HCT116 (cell line): ENCODE measurements around the gene RPL35A. TPM values are rescaled to one million over a fixed set of nuclear protein-coding genes. Genes with fewer than 3 reads are reported as not detected.
A peak's percentile ranks its signal among the peaks of the same experiment; 100 is the strongest.

Experiments used
- ATAC-seq: fragments of 200-7000 bp; cut with Tn5 transposase; 2 replicates; pipeline ENCODE4 v1.9.1; 2020; ENCODE audit warnings: mild to moderate bottlenecking, moderate library complexity
- BruUV-seq: library from RNA; stranded (reverse); fragments of 400-500 nt; replicated peaks from 2 replicates; lab custom pipeline; 2021; lab: Mats Ljungman, UMichigan
- CTCF ChIA-PET: fragments of 300-600 bp; sonication (Branson Sonifier 250); formaldehyde crosslinking; loops from one replicate; lab custom pipeline; 2021; ENCODE audit warnings: antibody characterized with exemption; lab: Charles Lee
- POLR2A ChIA-PET: fragments of 300-600, 350-600 bp; sonication (Branson Sonifier 250); formaldehyde crosslinking; loops from one replicate; lab custom pipeline; 2021; ENCODE audit warnings: antibody characterized with exemption; lab: Charles Lee
- RAD21 ChIA-PET, 2 experiments: fragments of 300-600 bp; sonication (Branson Sonifier 250); formaldehyde crosslinking; loops; one replicate each; lab custom pipeline; 2023; ENCODE audit warnings: low total read pairs in 2 of 2; ENCODE audit not compliant: uncharacterized antibody in 2 of 2, unreplicated experiment in 2 of 2, low non-redundant PET in 1 of 2; lab: Charles Lee
- DNase-seq: peaks from one replicate; pipeline ENCODE4 v3.0.0-alpha.2; 2010; ENCODE audit warnings: low read depth, low spot score
- H2AFZ ChIP-seq: fragments of 200-600 bp; shearing (Covaris generic), sonication (generic); 2 replicates; pipeline ENCODE4 v1.6.1; 2017; ENCODE audit warnings: low read depth, mixed run types, mixed read lengths, antibody characterized with exemption, low read length; ENCODE audit not compliant: poor library complexity, severe bottlenecking
- H3K27ac ChIP-seq: 2 replicates; pipeline ENCODE4 v1.5.1; 2012; ENCODE audit warnings: low read depth, low read length
- H3K27me3 ChIP-seq: fragments of 200-600 bp; sonication (generic); 2 replicates; pipeline ENCODE4 v1.6.1; 2016; ENCODE audit warnings: mixed run types, low read length, mixed read lengths; ENCODE audit not compliant: insufficient read depth
- H3K36me3 ChIP-seq, 2 experiments: fragments of 200-500 bp in 1 of 2; fragments of 200-600 bp in 1 of 2; sonication (Bioruptor generic) in 1 of 2; sonication (generic) in 1 of 2; 2 replicates each; pipeline versions ENCODE4 v1.5.1 to v1.6.1; 2014 to 2016; ENCODE audit warnings: low read length in 2 of 2, inconsistent platforms in 1 of 2, mixed read lengths in 1 of 2, mixed run types in 1 of 2; ENCODE audit not compliant: insufficient read depth in 2 of 2, control insufficient read depth in 1 of 2
- H3K4me1 ChIP-seq, 2 experiments: fragments of 200-600 bp in 1 of 2; sonication (generic) in 1 of 2; 2 replicates each; pipeline versions ENCODE4 v1.5.1 to v1.6.1; 2012 to 2017; ENCODE audit warnings: low read length in 2 of 2, inconsistent platforms in 1 of 2, mild to moderate bottlenecking in 1 of 2, mixed read lengths in 1 of 2, mixed run types in 1 of 2, moderate library complexity in 1 of 2; ENCODE audit not compliant: insufficient read depth in 2 of 2, control insufficient read depth in 1 of 2
- H3K4me2 ChIP-seq: fragments of 200-600 bp; sonication (generic); 2 replicates; pipeline ENCODE4 v1.6.1; 2017; ENCODE audit warnings: mixed run types, low read length, mixed read lengths
- H3K4me3 ChIP-seq, 2 experiments: fragments of 200-600 bp in 1 of 2; sonication (generic) in 1 of 2; replicated peaks in 1 of 2; 2 replicates each; pipeline ENCODE4 v1.5.1; 2011 to 2016; ENCODE audit warnings: low read length in 2 of 2, control low read depth in 1 of 2, low read depth in 1 of 2, mild to moderate bottlenecking in 1 of 2, mixed read lengths in 1 of 2, mixed run types in 1 of 2
- H3K79me2 ChIP-seq: fragments of 200-600 bp; sonication (generic); 2 replicates; pipeline ENCODE4 v1.6.1; 2017; ENCODE audit warnings: mild to moderate bottlenecking, mixed run types, low read length, moderate library complexity, mixed read lengths; ENCODE audit not compliant: insufficient read depth
- H3K9ac ChIP-seq: fragments of 200-600 bp; sonication (generic); 2 replicates; pipeline ENCODE4 v1.6.1; 2016; ENCODE audit warnings: low read length, mixed read lengths
- H3K9me2 ChIP-seq: fragments of 200-600 bp; sonication (generic), shearing (Covaris generic); 2 replicates; pipeline ENCODE4 v1.6.1; 2017; ENCODE audit warnings: mixed run types, mild to moderate bottlenecking, moderate library complexity; ENCODE audit not compliant: insufficient read depth
- H3K9me3 ChIP-seq, 2 experiments: fragments of 200-500 bp in 1 of 2; fragments of 200-600 bp in 1 of 2; sonication (Bioruptor generic) in 1 of 2; sonication (generic) in 1 of 2; 2 replicates each; pipeline ENCODE4 v1.6.1; 2014 to 2017; ENCODE audit warnings: low read length in 2 of 2, mixed read lengths in 2 of 2, inconsistent platforms in 1 of 2, low read depth in 1 of 2, mild to moderate bottlenecking in 1 of 2, mixed run types in 1 of 2, moderate library complexity in 1 of 2; ENCODE audit not compliant: control insufficient read depth in 1 of 2, insufficient read depth in 1 of 2
- H4K20me1 ChIP-seq: fragments of 200-600 bp; sonication (generic), shearing (Covaris generic); 2 replicates; pipeline ENCODE4 v1.6.1; 2017; ENCODE audit warnings: mixed run types, mild to moderate bottlenecking, moderate library complexity; ENCODE audit not compliant: insufficient read depth
- CBX3 ChIP-seq: IDR thresholded peaks from 2 replicates; pipeline ENCODE4 v1.6.1; 2012; ENCODE audit warnings: low read depth
- CEBPB ChIP-seq: IDR thresholded peaks from 2 replicates; pipeline ENCODE4 v1.6.1; 2012; ENCODE audit warnings: low read depth
- ELF1 ChIP-seq: IDR thresholded peaks from 2 replicates; pipeline ENCODE4 v1.6.1; 2012; ENCODE audit warnings: low read depth, borderline replicate concordance
- EZH2phosphoT487 ChIP-seq: fragments of 200-600 bp; IDR thresholded peaks from 2 replicates; pipeline ENCODE4 v1.6.1; 2018; ENCODE audit warnings: antibody characterized with exemption, borderline replicate concordance
- FOSL1 ChIP-seq: IDR thresholded peaks from 2 replicates; pipeline ENCODE4 v1.6.1; 2012; ENCODE audit warnings: low read depth
- JUND ChIP-seq: IDR thresholded peaks from 2 replicates; pipeline ENCODE4 v1.6.1; 2012
- POLR2A ChIP-seq: IDR thresholded peaks from 2 replicates; pipeline ENCODE4 v1.7.0; 2011; ENCODE audit warnings: borderline replicate concordance; ENCODE audit not compliant: insufficient read depth, insufficient read length; ENCODE audit errors: extremely low read depth
- POLR2AphosphoS5 ChIP-seq: IDR thresholded peaks from 2 replicates; pipeline ENCODE4 v1.6.1; 2011; ENCODE audit warnings: mild to moderate bottlenecking, low read depth, low read length, moderate library complexity
- RAD21 ChIP-seq: IDR thresholded peaks from 2 replicates; pipeline ENCODE4 v1.6.1; 2012; ENCODE audit warnings: low read depth, mild to moderate bottlenecking
- SIN3A ChIP-seq: IDR thresholded peaks from 2 replicates; pipeline ENCODE4 v1.6.1; 2012; ENCODE audit warnings: low read depth
- TCF7L2 ChIP-seq: IDR thresholded peaks from 2 replicates; pipeline ENCODE4 v1.7.0; 2011; ENCODE audit warnings: borderline replicate concordance, inconsistent platforms; ENCODE audit not compliant: insufficient read depth, insufficient read length; ENCODE audit errors: extremely low read depth
- ZFX ChIP-seq: fragments of 450-650 bp; IDR thresholded peaks from 2 replicates; pipeline ENCODE4 v1.6.1; 2017
- ZNF274 ChIP-seq: fragments of 200-500 bp; sonication (Bioruptor generic); IDR thresholded peaks from 2 replicates; pipeline ENCODE4 v1.6.1; 2014; ENCODE audit warnings: mild to moderate bottlenecking, low read depth, low read length, inconsistent platforms
- intact Hi-C: fragments of 100-400 bp; cut with micrococcal nuclease; formaldehyde crosslinking; loops from 2 replicates; pipeline ENCODE4 v1.10.0; 2022
- total RNA-seq: library from RNA; stranded (reverse); gene quantifications from one replicate; pipeline ENCODE4 v1.2.1, GENCODE V29; 2021; ENCODE audit not compliant: unreplicated experiment
- TF ChIP-seq, protein P1 (sequence below): IDR thresholded peaks from 2 replicates; pipeline ENCODE4 v1.6.1; 2012
- TF ChIP-seq, protein P2 (sequence below): IDR thresholded peaks from 2 replicates; pipeline ENCODE4 v1.6.1; 2012; ENCODE audit warnings: low read depth
- TF ChIP-seq, protein P3 (sequence below): IDR thresholded peaks from 2 replicates; pipeline ENCODE4 v1.6.1; 2011; ENCODE audit warnings: mild to moderate bottlenecking, low read length, moderate library complexity; ENCODE audit not compliant: insufficient replicate concordance; ENCODE audit errors: extremely low read depth
- TF ChIP-seq, protein P4 (sequence below): IDR thresholded peaks from 2 replicates; pipeline ENCODE4 v1.6.1; 2012

RPL35A gene
- total RNA-seq, 1 experiment from 2014 or later: 1,465 TPM

DNA sequence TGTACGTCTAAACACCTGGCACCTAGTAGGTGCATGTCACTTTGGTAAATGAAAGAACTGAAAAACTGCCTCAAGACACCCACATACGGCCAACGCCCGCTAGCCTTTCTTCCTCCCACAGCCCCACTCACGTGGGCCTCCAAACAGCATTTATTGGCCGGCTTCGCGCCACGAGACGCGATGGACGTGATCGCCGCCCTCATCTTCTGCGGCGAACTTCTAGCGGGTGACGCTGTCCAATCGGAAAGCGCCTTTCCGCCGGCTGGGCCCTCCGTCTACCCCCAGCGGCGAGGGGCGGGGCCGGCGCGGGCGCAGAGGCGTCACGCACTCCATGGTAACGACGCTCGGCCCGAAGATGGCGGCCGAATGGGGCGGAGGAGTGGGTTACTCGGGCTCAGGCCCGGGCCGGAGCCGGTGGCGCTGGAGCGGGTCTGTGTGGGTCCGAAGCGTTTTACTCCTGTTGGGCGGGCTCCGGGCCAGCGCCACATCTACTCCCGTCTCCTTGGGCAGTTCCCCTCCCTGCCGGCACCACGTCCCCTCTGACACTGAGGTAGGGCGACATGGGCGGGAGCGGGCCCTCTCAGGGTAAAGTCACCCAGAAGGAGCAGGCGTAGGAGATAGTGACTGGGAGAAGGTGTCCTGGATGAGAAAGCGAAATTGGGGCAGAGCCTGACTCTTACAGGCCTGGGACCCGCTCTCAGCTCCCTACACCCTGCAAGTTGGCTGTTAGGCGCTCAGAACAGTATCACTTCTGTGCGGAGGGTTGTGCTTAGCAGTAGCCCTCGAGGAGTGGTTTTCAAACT, 10.1 kb downstream of the RPL35A start, which contains the start of gene LMLN (continued):
- TF ChIP-seq ZNF274 (no peak), POLR2AphosphoS5 (peak; percentile 85), POLR2A (peak; percentile 69), CBX3 (no peak)

DNA sequence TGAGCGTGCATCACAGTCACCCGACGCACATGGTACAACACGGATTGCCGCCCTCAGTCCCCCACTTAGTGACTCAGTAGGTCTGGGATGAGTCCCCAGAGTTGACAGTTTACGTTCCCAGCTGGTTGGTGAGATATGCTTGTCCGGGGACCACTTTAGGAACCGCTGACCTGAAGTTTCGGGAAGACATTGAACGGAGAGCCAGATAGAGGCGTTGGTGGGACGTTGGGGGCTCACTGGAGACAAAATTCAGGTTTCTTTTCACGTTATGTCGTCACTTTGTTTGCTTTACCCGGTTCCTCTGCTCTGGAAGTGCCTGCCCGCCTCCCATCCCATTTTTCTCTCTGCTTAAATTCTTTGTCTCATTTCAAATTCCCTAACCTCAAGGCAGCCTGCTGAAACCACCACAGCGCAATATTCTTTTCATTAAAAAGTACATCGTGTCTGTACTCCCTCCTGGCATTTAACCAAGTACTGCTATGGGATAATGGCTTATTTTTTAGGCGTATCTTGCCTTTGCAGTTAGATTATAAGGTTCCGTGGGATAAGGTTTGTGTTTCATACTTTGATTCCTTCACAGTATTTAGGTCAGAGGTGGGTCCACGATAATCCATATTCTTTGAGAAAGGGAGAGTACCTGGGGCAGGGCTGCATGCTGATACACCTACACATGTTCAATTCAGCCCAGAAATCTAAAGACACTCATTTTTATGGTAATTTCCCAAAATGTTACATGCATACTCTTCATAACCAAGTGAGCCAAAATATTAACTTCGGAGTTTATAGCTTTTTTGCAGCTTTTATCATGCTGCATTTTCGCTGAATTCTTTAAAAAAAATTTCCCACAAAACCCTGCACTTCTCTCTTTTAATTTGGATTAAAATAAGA, 10.9 kb downstream of the RPL35A start:
- no TSS peak for BruUV-seq
- CTCF ChIA-PET: no interaction called here
- peaks cover 5% of the 10 kb centered on the region; the same call in 1 of the 2 replicates for H4K20me1 ChIP-seq

More for the DNA sequence above, 10.9 kb downstream of the RPL35A start:
- Histone ChIP-seq H3K27ac (peak overlapping the region; percentile 46), H3K4me2 (peak overlapping the region; percentile 94), H3K9ac (peak overlapping the region; percentile 72), H3K9me3 (no peaks in the 10 kb centered on the region), H3K36me3 (peaks cover 4 to 5% of the 10 kb centered on the region in 2 experiments; a peak in 3 of 4 replicates), H3K4me1 (peaks cover 13 to 31% of the 10 kb centered on the region in 2 experiments), H2AFZ (no peak overlapping the region), H3K27me3 (no peaks in the 10 kb centered on the region), H3K9me2 (no peaks in the 10 kb centered on the region), H3K4me3 (peak overlapping the region; percentile 78 to 83), H3K79me2 (no peaks in the 10 kb centered on the region)
- ATAC-seq (no peak), DNase-seq (no peak)
- POLR2A ChIA-PET: no interaction called here
- RAD21 ChIA-PET: no interaction called here
- TF ChIP-seq CBX3: no peak
- no peak for TF ChIP-seq CEBPB
- no peak for TF ChIP-seq ZNF274
- no peak for TF ChIP-seq JUND
- no peak for TF ChIP-seq POLR2A
- TF ChIP-seq, protein P1, sequence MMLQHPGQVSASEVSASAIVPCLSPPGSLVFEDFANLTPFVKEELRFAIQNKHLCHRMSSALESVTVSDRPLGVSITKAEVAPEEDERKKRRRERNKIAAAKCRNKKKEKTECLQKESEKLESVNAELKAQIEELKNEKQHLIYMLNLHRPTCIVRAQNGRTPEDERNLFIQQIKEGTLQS: no peak
- TF ChIP-seq ELF1: no peak
- TF ChIP-seq EZH2phosphoT487: no peak
- TF ChIP-seq FOSL1: no peak
- TF ChIP-seq, protein P2, sequence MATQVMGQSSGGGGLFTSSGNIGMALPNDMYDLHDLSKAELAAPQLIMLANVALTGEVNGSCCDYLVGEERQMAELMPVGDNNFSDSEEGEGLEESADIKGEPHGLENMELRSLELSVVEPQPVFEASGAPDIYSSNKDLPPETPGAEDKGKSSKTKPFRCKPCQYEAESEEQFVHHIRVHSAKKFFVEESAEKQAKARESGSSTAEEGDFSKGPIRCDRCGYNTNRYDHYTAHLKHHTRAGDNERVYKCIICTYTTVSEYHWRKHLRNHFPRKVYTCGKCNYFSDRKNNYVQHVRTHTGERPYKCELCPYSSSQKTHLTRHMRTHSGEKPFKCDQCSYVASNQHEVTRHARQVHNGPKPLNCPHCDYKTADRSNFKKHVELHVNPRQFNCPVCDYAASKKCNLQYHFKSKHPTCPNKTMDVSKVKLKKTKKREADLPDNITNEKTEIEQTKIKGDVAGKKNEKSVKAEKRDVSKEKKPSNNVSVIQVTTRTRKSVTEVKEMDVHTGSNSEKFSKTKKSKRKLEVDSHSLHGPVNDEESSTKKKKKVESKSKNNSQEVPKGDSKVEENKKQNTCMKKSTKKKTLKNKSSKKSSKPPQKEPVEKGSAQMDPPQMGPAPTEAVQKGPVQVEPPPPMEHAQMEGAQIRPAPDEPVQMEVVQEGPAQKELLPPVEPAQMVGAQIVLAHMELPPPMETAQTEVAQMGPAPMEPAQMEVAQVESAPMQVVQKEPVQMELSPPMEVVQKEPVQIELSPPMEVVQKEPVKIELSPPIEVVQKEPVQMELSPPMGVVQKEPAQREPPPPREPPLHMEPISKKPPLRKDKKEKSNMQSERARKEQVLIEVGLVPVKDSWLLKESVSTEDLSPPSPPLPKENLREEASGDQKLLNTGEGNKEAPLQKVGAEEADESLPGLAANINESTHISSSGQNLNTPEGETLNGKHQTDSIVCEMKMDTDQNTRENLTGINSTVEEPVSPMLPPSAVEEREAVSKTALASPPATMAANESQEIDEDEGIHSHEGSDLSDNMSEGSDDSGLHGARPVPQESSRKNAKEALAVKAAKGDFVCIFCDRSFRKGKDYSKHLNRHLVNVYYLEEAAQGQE: no peak
- TF ChIP-seq, protein P3, sequence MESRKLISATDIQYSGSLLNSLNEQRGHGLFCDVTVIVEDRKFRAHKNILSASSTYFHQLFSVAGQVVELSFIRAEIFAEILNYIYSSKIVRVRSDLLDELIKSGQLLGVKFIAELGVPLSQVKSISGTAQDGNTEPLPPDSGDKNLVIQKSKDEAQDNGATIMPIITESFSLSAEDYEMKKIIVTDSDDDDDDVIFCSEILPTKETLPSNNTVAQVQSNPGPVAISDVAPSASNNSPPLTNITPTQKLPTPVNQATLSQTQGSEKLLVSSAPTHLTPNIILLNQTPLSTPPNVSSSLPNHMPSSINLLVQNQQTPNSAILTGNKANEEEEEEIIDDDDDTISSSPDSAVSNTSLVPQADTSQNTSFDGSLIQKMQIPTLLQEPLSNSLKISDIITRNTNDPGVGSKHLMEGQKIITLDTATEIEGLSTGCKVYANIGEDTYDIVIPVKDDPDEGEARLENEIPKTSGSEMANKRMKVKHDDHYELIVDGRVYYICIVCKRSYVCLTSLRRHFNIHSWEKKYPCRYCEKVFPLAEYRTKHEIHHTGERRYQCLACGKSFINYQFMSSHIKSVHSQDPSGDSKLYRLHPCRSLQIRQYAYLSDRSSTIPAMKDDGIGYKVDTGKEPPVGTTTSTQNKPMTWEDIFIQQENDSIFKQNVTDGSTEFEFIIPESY: no peak
- TF ChIP-seq, protein P4, sequence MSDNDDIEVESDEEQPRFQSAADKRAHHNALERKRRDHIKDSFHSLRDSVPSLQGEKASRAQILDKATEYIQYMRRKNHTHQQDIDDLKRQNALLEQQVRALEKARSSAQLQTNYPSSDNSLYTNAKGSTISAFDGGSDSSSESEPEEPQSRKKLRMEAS: no peak
- no peak for TF ChIP-seq SIN3A
- no peak for TF ChIP-seq RAD21
- no peak for TF ChIP-seq POLR2AphosphoS5
- TF ChIP-seq TCF7L2: no peak
- no peak for TF ChIP-seq ZFX
- intact Hi-C loops: loop anchor here (10.0 kb wide), 1 partner anchor 124 kb away; no protein-coding TSS in a partner anchor
